ENCODE results near the gene FOXL2NB.

DNA sequence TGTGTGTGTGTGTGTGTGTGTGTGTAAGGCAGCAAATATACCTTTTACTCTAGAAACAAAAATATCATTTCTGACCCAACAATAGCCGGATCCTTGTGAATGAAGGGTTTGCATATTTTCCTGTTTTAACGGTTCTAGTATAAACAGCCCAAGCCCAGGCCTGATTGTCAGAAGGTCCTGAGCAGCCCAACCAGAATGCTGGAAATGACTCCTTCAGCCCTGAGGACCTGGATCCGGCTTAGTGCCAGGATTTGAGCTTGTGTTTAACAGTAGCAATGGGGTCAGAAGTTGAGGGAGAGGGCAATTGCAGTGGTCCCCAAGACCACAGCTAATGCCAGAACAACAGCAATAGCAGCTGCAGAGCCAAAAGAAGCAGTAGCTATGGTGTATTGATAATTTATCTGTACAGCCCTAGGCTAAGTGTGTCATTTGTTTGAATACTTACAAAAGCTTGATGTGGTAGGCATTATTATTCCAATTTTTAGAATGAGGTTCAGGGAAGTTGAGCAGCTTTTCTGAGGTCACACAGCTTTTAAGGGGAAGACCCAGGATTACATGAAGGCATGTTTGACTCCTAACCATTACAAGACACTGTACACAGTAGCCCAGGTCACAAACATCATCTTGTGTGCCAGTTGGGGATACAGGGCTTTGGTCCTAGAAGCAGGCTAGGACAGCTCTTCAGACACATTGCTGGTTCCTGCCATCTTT is 12.9 kb upstream of the FOXL2NB start:
- TF ChIP-seq GATA2 (IDR thresholded peaks at IDR 0.05; ENCODE audit: low read depth, low read length) (no peak), GATA3 (IDR thresholded peaks at IDR 0.05; ENCODE audit: low read depth, low read length) (no peak)

Measured in SH-SY5Y (cell line).